Fibroblast of skin of scalp (primary cell): Measurements from ENCODE around the gene HIBADH.
"Not testable (repeated sequence)": the region's sequence is repeated elsewhere in the genome, so short reads cannot be mapped to it uniquely, and the experiment has no call there.

ENCODE experiments used
- DNase-seq: peaks from one replicate; pipeline ENCODE4 v3.0.0-alpha.2; 2013

HIBADH gene

GRCh38 chr7:27595009-27595408 lies 67.7 kb downstream of the HIBADH start:
- no peak for DNase-seq

GRCh38 chr7:27593226-27593625 lies 69.5 kb downstream of the HIBADH start:
- DNase-seq: no peak

- DNase-seq: no peak
Observed at GRCh38 chr7:27590416-27590815, 72.3 kb downstream of the HIBADH start.

DNA sequence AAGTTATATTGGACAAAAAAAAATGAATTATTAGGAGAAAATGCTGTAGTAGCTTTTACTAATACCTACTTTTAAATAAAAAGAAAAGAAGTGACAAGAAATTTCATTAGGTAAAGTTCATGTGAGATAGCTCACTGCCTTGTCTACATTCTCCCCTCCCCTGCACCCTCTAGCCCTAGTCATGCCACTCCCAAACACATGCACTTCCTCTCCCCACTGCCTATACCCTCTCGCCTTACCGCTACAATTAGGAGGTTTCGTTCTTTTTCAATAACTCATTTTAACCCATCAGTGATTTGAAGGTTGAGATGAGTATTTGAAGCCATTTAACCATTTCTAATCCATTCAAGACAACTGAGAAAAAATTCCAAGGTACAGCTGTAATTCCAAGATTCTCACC lies 75.3 kb downstream of the HIBADH start:
- DNase-seq: no peak

GRCh38 chr7:27586825-27587224 lies 75.9 kb downstream of the HIBADH start:
- DNase-seq: no peak

DNA sequence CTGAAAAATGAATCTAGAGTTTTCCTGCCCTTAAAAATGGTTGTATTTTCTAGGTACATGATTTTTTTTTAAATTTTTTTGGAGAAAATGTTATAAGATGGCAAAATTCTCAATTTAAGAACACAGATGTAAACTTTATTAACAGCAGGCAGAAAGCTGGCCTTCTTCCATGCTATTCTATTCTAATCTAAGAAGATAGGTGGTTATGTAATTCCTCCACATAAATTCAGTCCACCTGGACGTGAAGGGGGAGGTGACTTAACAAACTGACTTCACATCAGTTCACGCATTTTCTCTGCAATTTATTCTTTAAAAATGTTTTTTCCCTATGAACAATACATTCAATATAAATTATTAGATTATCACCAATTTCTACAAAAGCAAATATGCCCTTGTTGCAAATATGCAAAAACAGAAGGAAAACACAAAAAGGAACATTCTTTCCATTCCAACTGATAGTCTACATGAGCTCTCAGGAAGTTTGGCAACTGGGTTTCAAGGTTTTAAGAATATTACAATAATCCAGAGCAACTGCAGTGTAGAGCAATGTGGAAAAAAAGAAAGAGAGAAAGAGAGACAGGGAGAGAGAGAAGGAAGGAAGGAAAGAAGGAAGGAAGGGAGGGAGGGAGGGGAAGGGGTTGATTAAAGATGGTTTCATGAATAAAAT lies 76.8 kb downstream of the HIBADH start:
- peak; percentile 7 for DNase-seq

- DNase-seq: no peak
Observed at GRCh38 chr7:27581906-27582305, 80.8 kb downstream of the HIBADH start.

GRCh38 chr7:27581119-27581518 lies 81.6 kb downstream of the HIBADH start:
- DNase-seq: no peak

- no peak for DNase-seq
Observed at GRCh38 chr7:27579565-27579964, 83.1 kb downstream of the HIBADH start.

DNA sequence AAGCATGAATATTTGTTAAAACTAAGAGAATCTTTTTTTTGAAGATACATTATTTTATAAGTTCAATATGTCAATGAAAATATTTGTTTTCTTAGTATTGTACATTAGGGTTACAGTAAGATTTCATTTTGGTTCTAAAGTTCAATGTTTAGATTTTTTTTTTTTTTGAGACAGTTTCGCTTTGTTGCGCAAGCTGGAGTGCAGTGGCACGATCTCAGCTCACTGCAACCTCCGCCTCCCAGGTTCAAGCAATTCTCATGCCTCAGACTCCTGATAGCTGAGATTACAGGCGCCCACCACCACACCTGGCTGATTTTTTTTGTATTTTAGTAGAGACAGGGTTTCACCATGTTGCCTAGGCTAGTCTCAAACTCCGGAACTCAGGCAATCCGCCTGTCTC lies 84.5 kb downstream of the HIBADH start:
- not testable (repeated sequence) for DNase-seq

GRCh38 chr7:27576360-27576944 lies 86.2 kb downstream of the HIBADH start:
- peak; percentile 48 for DNase-seq

DNA sequence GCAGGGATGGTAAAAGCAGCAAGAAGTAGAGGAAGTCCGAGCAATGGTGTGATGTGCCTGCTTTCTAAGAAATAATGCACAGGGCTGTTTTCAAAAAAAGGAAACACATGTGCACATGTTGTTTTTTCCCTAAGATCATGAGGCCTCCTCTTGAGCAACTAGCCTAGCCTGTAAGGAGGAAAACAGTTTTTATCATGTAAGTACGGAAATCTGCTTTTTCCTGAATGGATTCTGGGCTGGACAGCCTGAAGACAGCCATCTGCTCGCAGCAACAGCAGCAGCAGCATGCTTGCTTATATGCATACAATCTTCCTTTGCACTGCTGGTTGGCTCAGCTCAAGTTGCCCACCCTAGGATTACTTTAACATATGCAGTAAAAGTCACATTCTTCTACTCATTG lies 87.1 kb downstream of the HIBADH start:
- no peak for DNase-seq

- DNase-seq: no peak
Observed at GRCh38 chr7:27569106-27569505, 93.6 kb downstream of the HIBADH start.

GRCh38 chr7:27567266-27567665 lies 95.4 kb downstream of the HIBADH start:
- no peak for DNase-seq

- no peak for DNase-seq
Observed at GRCh38 chr7:27564881-27565482, 97.7 kb downstream of the HIBADH start.

- DNase-seq: peak; percentile 71
Observed at GRCh38 chr7:27560706-27561235, 101.9 kb downstream of the HIBADH start.

- no peak for DNase-seq
Observed at GRCh38 chr7:27555670-27556069, 107.0 kb downstream of the HIBADH start.

- DNase-seq: no peak
Observed at GRCh38 chr7:27554826-27555225, 107.9 kb downstream of the HIBADH start.

DNA sequence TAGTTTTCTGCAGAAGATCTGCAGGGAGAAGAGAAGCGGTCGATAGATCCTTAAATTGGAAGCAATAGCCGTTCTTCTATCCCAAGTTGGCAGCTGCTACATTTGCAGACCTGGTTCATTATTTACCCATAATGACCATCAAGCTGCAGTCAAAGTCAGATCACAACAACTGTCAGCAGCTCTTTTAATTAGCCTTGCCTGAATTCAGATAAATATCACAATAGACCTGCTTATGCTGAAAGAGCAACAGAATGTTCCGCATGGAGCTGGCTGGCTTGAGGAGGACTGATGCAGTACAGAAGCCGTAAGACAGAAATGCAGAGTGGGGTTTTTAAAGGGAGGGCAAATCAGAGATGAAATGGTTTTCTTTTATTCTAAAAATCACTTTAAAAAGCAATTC lies 109.4 kb downstream of the HIBADH start:
- DNase-seq: no peak

DNA sequence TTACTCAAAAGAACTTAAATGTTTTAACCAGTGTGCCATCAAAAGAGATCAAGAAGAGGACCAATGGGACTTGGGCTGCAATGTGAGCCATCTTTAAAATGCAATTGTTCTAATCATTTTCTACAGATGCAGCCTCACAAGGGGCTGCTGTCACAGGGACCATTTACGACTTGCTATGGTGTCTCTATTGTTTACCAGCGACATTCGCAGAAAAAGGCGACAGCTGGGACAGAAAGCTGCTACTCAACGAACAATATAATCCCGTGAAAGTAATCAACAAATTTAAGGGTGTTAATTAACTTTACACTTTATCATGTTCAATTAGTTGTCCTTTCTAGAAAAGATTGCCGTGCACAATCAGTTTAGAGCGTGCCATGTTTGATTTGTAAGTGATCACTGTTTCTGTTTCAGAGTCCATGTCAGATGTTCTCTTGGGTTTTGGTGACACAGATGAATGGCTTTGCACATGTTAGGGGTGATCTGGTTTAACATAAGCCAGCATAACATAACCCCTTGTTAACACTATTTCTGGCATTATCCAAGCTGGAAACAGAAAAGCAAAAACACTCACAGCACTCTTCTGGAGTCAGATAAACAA lies 110.8 kb downstream of the HIBADH start:
- DNase-seq: no peak

DNA sequence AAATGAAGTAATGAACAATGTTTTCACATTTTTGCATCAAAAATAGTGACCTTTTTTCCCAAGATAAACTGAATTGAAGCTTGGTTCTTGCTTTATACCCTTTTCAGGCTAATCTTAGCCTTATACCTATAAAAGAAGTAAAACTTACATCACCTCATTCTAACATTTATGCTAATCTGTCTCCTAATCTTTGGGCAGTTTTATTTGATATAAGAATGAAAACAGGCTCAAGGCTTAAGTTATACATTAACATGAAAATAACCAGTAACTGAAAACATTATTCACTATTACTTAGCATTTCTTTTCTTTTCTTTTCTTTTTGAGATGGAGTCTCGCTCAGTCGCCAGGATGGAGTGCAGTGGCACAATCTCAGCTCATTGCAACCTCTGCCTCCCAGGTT lies 113.1 kb downstream of the HIBADH start:
- no peak for DNase-seq

DNA sequence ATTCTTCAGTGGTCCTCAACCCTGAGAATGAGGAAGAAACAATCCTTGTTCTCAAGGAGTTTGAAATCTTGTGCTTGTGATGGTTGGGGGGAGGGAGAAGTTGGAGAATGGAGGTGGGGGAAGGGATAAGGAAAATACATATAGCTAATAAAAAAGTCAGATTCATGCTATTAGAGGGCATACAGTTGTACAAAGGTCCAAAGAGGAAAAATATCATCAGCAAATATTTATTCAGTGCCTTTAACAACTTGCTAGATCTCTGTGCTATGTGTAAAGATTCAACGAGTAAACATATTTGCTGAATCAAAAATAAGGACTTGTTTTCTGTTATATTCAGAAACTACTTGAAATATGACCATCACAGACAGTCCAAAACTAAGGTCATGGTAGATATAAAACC lies 114.4 kb downstream of the HIBADH start:
- no peak for DNase-seq

- peak; percentile 61 for DNase-seq
Observed at GRCh38 chr7:27547401-27547800, 115.3 kb downstream of the HIBADH start.

- no peak for DNase-seq
Observed at GRCh38 chr7:27546610-27547009, 116.1 kb downstream of the HIBADH start.
